K562 (cell line): Measurements from ENCODE around the gene DGKB. TPM values are rescaled to one million over a fixed set of nuclear protein-coding genes. Genes with fewer than 3 reads are reported as not detected.

Experiments used
- ATAC-seq: fragments of 200-7000 bp; cut with Tn5 transposase; 3 replicates; pipeline ENCODE4 v1.9.1; 2020; ENCODE audit warnings: moderate library complexity
- BruUV-seq: library from RNA; stranded (reverse); fragments of 400-500 nt; replicated peaks from 2 replicates; lab custom pipeline; 2021; lab: Mats Ljungman, UMichigan
- CTCF ChIA-PET: fragments of 300-600 bp; formaldehyde crosslinking; extraction: SDS; loops from one replicate; lab custom pipeline; 2021; ENCODE audit warnings: low intra/inter-chr PET ratio; lab: Yijun Ruan, JAX
- POLR2A ChIA-PET: fragments of 300-600, 350-650 bp; sonication (Branson Sonifier 250); formaldehyde crosslinking; extraction: SDS; loops from one replicate; lab custom pipeline; 2021; ENCODE audit warnings: antibody characterized with exemption, inconsistent platforms; lab: Yijun Ruan, JAX
- DNase-seq, 4 experiments: peaks; one replicate each; pipeline versions ENCODE4 v3.0.0 to v3.0.0-alpha.2; 2011 to 2018; ENCODE audit warnings: low spot score in 3 of 4, mixed read lengths in 3 of 4; ENCODE audit errors: extremely low read depth in 1 of 4
- FAIRE-seq: peaks from 2 replicates; lab custom pipeline; 2011; peaks lifted over from hg19 to GRCh38; lab: Jason Lieb, UNC
- H2AFZ ChIP-seq: 2 replicates; pipeline ENCODE4 v1.6.0; 2011; ENCODE audit warnings: low read depth, low read length, control low read depth, inconsistent platforms
- H3K27ac ChIP-seq: fragments of 200-600 bp; 3 replicates; pipeline ENCODE4 v1.8.0; 2011; ENCODE audit warnings: low read depth, mild to moderate bottlenecking, control low read depth, inconsistent platforms, low read length, moderate library complexity, mixed read lengths; ENCODE audit errors: extremely low read depth
- H3K27me3 ChIP-seq, 2 experiments: fragments of 300-600 bp in 1 of 2; 2 replicates in 1 of 2; 3 replicates in 1 of 2; pipeline versions ENCODE4 v1.6.0 to v1.8.0; 2011; ENCODE audit warnings: inconsistent platforms in 2 of 2, low read length in 2 of 2, mild to moderate bottlenecking in 1 of 2, mixed read lengths in 1 of 2, moderate library complexity in 1 of 2; ENCODE audit not compliant: control insufficient read depth in 2 of 2, insufficient read depth in 2 of 2
- H3K36me3 ChIP-seq: fragments of 300-600 bp; 3 replicates; pipeline ENCODE4 v1.8.0; 2011; ENCODE audit warnings: mild to moderate bottlenecking, low read length, inconsistent platforms; ENCODE audit not compliant: control insufficient read depth, insufficient read depth
- H3K4me1 ChIP-seq, 2 experiments: fragments of 200-600 bp in 1 of 2; replicated peaks in 1 of 2; 2 replicates in 1 of 2; 3 replicates in 1 of 2; pipeline versions ENCODE4 v1.5.1 to v1.8.0; 2011; ENCODE audit warnings: inconsistent platforms in 2 of 2, low read length in 2 of 2, mild to moderate bottlenecking in 1 of 2, mixed read lengths in 1 of 2, moderate library complexity in 1 of 2; ENCODE audit not compliant: control insufficient read depth in 2 of 2, insufficient read depth in 2 of 2
- H3K4me2 ChIP-seq: 2 replicates; pipeline ENCODE4 v1.6.1; 2011; ENCODE audit warnings: low read length, control low read depth, inconsistent platforms, mixed read lengths; ENCODE audit not compliant: insufficient read depth
- H3K4me3 ChIP-seq: fragments of 200-600 bp; sonication (generic), shearing (Covaris generic); 2 replicates; pipeline ENCODE4 v1.5.1; 2016; ENCODE audit warnings: control low read depth, inconsistent platforms
- H3K79me2 ChIP-seq: fragments of 200-600 bp; 3 replicates; pipeline ENCODE4 v1.8.0; 2011; ENCODE audit warnings: low read length, inconsistent platforms; ENCODE audit not compliant: control insufficient read depth, insufficient read depth
- H3K9ac ChIP-seq, 2 experiments: 2 replicates each; pipeline versions ENCODE4 v1.6.0 to v1.6.1; 2011; ENCODE audit warnings: low read depth in 2 of 2, low read length in 2 of 2, control low read depth in 1 of 2, inconsistent platforms in 1 of 2, mild to moderate bottlenecking in 1 of 2, mixed read lengths in 1 of 2; ENCODE audit not compliant: insufficient read depth in 1 of 2
- H3K9me1 ChIP-seq: one replicate; pipeline ENCODE4 v1.6.0; 2011; ENCODE audit warnings: inconsistent platforms, mild to moderate bottlenecking, low read length, moderate library complexity; ENCODE audit not compliant: control insufficient read depth, insufficient read depth
- H3K9me3 ChIP-seq: replicated peaks from 2 replicates; pipeline ENCODE4 v1.5.1; 2011; ENCODE audit warnings: low read depth, low read length, inconsistent platforms; ENCODE audit not compliant: control insufficient read depth, insufficient read depth
- H4K20me1 ChIP-seq: replicated peaks from 2 replicates; pipeline ENCODE4 v1.6.1; 2011; ENCODE audit warnings: low read length, inconsistent platforms, mixed read lengths; ENCODE audit not compliant: control insufficient read depth, insufficient read depth
- CC2D1A ChIP-seq: fragments of 450-650 bp; IDR thresholded peaks from 2 replicates; pipeline ENCODE4 v1.6.1; 2017; ENCODE audit warnings: mild to moderate bottlenecking
- ELF2 ChIP-seq: fragments of 250-450 bp; sonication (Bioruptor Pico); IDR thresholded peaks from 2 replicates; pipeline ENCODE4 v1.5.0; 2021; ENCODE audit warnings: mild to moderate bottlenecking
- ESRRB ChIP-seq: fragments of 250-450 bp; sonication (Bioruptor Pico); IDR thresholded peaks from 2 replicates; pipeline ENCODE4 v1.5.0; 2020; ENCODE audit warnings: mild to moderate bottlenecking, moderate library complexity, borderline replicate concordance
- EWSR1 ChIP-seq: fragments of 450-650 bp; IDR thresholded peaks from 2 replicates; pipeline ENCODE4 v1.6.1; 2018; ENCODE audit warnings: borderline replicate concordance, mild to moderate bottlenecking, low read depth, moderate library complexity; ENCODE audit not compliant: partially characterized antibody
- FOXA1 ChIP-seq: fragments of 450-650 bp; IDR thresholded peaks from 2 replicates; pipeline ENCODE4 v1.6.1; 2016; ENCODE audit warnings: mild to moderate bottlenecking, borderline replicate concordance
- FOXP1 ChIP-seq: sonication (generic); formaldehyde crosslinking; IDR thresholded peaks from 2 replicates; pipeline ENCODE4 v1.8.0; 2022; ENCODE audit warnings: mild to moderate bottlenecking, missing genetic modification reagents
- GABPB2 ChIP-seq: fragments of 250-450 bp; sonication (Bioruptor Pico); conservative IDR thresholded peaks from 2 replicates; pipeline ENCODE4 v1.5.1; 2021; ENCODE audit warnings: mild to moderate bottlenecking
- KLF16 ChIP-seq: IDR thresholded peaks from 2 replicates; pipeline ENCODE4 v1.6.1; 2016; ENCODE audit warnings: antibody characterized with exemption
- NR3C1 ChIP-seq: sonication (generic); formaldehyde crosslinking; IDR thresholded peaks from 2 replicates; pipeline ENCODE4 v1.8.1; 2022; ENCODE audit warnings: missing genetic modification reagents
- POLR2B ChIP-seq: fragments of 450-650 bp; IDR thresholded peaks from 2 replicates; pipeline ENCODE4 v1.6.1; 2018; ENCODE audit warnings: low read depth; ENCODE audit not compliant: partially characterized antibody
- TAL1 ChIP-seq: fragments of 450-650 bp; IDR thresholded peaks from 2 replicates; pipeline ENCODE4 v1.6.1; 2016; ENCODE audit warnings: mild to moderate bottlenecking
- XRCC3 ChIP-seq: fragments of 450-650 bp; IDR thresholded peaks from 2 replicates; pipeline ENCODE4 v1.6.1; 2017; ENCODE audit warnings: mild to moderate bottlenecking, moderate library complexity
- ZFX ChIP-seq: sonication (generic); formaldehyde crosslinking; IDR thresholded peaks from 2 replicates; pipeline ENCODE4 v1.8.0; 2022; ENCODE audit warnings: mild to moderate bottlenecking, missing genetic modification reagents, moderate library complexity
- ZNF263 ChIP-seq: sonication (generic); formaldehyde crosslinking; IDR thresholded peaks from 2 replicates; pipeline ENCODE4 v1.8.0; 2022; ENCODE audit warnings: mild to moderate bottlenecking, missing genetic modification reagents, borderline replicate concordance
- WGBS: fragments of 100-300 bp; shearing (Covaris generic); methylation state at CpG from one replicate; pipeline ENCODE4 v1.1.6; 2016; ENCODE audit warnings: low coverage, mixed read lengths; ENCODE audit not compliant: insufficient coverage; ENCODE audit errors: missing lambda C conversion rate; 5-methylcytosine and 5-hydroxymethylcytosine counted together
- in situ Hi-C: fragments of 300-500 bp; cut with MboI; formaldehyde crosslinking; loops from 4 replicates; pipeline ENCODE4 v1.15.0; 2018; ENCODE audit warnings: inconsistent platforms, mixed read lengths
- intact Hi-C: fragments of 100-400 bp; cut with micrococcal nuclease; formaldehyde crosslinking; loops from 2 replicates; pipeline ENCODE4 v1.14.2; 2022
- polyA plus RNA-seq, 8 experiments: library from polyadenylated mRNA; depleted of rRNA in 4 of 8; stranded (reverse) in 5 of 8; unstranded in 3 of 8; fragments of >200 nt; fragmentation: Nextera tagmentation in 2 of 8; fragmentation: Illumina TruSeq in 1 of 8; extraction: Ambion mirVana in 2 of 8; extraction: Trizol in 1 of 8; gene quantifications; 2 replicates each; pipeline versions ENCODE4 v1.2.1 to v1.2.3, GENCODE V29; 2011 to 2014; ENCODE audit warnings: inconsistent platforms in 1 of 8, missing spikeins in 1 of 8
- total RNA-seq, 7 experiments: library from RNA; depleted of rRNA in 6 of 7; stranded (reverse); fragments of >200 nt in 6 of 7; fragmentation: Illumina TruSeq in 2 of 7; extraction: Trizol in 2 of 7; gene quantifications; 2 replicates each; pipeline versions ENCODE4 v1.2.1 to v1.2.3, GENCODE V29; 2011 to 2021; ENCODE audit warnings: low replicate concordance in 1 of 7
- TF ChIP-seq, protein P1 (sequence below): sonication (generic); formaldehyde crosslinking; IDR thresholded peaks from 2 replicates; pipeline ENCODE4 v1.8.0; 2023; ENCODE audit warnings: missing genetic modification reagents, mild to moderate bottlenecking, borderline replicate concordance

The DGKB gene
- total and polyA plus RNA-seq, 9 of the 15 experiments (the other 6 are each of a cell fraction or from before 2014, with no cell fraction given): 0.01 TPM; not detected in 8

DNA sequence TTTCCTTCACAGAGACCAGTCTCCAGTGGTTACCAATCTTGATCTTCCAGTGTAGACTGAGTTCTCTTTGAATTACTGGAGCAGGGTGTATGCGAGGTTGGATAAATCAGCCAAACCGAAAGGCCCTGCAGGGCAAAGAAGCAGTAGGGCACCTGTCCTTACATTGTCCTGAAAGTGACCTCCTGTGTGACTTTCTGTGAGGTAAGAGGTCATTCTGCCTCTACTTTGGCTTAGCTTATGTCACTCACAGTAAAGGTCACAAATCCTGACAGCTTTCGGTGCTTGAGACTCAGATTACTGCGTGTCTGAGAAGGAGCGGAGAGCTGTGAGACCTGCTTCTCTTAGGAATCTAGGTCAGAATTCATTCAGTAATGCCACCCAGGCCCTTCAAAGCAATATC is 660.4 kb downstream of the DGKB start:
- ChIA-PET POLR2A (no interaction called here), CTCF (no interaction called here)
- 1% methylated on average over 5 of the region's 5 CpGs for whole genome bisulfite sequencing
- no TSS peak for BruUV-seq
- Histone ChIP-seq H3K27ac (no peak overlapping the region), H3K36me3 (no peaks in the 10 kb centered on the region), H2AFZ (no peak overlapping the region), H4K20me1 (no peaks in the 10 kb centered on the region), H3K4me1 (no peaks in the 10 kb centered on the region), H3K79me2 (no peaks in the 10 kb centered on the region), H3K9me3 (no peaks in the 10 kb centered on the region), H3K9me1 (no peaks in the 10 kb centered on the region)
- intact Hi-C loops: no loop called here
- FAIRE-seq: no peak
- TF ChIP-seq KLF16 (no peak), GABPB2 (no peak), FOXA1 (no peak), XRCC3 (no peak), ELF2 (CRISPR knock-in tag) (no peak), ESRRB (CRISPR knock-in tag) (no peak), EWSR1 (no peak), ZFX (no peak), NR3C1 (CRISPR knock-in tag) (no peak), CC2D1A (no peak), POLR2B (no peak), ZNF263 (CRISPR knock-in tag) (no peak), FOXP1 (CRISPR knock-in tag) (no peak), TAL1 (no peak)
- TF ChIP-seq, protein P1, sequence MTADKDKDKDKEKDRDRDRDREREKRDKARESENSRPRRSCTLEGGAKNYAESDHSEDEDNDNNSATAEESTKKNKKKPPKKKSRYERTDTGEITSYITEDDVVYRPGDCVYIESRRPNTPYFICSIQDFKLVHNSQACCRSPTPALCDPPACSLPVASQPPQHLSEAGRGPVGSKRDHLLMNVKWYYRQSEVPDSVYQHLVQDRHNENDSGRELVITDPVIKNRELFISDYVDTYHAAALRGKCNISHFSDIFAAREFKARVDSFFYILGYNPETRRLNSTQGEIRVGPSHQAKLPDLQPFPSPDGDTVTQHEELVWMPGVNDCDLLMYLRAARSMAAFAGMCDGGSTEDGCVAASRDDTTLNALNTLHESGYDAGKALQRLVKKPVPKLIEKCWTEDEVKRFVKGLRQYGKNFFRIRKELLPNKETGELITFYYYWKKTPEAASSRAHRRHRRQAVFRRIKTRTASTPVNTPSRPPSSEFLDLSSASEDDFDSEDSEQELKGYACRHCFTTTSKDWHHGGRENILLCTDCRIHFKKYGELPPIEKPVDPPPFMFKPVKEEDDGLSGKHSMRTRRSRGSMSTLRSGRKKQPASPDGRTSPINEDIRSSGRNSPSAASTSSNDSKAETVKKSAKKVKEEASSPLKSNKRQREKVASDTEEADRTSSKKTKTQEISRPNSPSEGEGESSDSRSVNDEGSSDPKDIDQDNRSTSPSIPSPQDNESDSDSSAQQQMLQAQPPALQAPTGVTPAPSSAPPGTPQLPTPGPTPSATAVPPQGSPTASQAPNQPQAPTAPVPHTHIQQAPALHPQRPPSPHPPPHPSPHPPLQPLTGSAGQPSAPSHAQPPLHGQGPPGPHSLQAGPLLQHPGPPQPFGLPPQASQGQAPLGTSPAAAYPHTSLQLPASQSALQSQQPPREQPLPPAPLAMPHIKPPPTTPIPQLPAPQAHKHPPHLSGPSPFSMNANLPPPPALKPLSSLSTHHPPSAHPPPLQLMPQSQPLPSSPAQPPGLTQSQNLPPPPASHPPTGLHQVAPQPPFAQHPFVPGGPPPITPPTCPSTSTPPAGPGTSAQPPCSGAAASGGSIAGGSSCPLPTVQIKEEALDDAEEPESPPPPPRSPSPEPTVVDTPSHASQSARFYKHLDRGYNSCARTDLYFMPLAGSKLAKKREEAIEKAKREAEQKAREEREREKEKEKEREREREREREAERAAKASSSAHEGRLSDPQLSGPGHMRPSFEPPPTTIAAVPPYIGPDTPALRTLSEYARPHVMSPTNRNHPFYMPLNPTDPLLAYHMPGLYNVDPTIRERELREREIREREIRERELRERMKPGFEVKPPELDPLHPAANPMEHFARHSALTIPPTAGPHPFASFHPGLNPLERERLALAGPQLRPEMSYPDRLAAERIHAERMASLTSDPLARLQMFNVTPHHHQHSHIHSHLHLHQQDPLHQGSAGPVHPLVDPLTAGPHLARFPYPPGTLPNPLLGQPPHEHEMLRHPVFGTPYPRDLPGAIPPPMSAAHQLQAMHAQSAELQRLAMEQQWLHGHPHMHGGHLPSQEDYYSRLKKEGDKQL (CRISPR knock-in tag): no peak
- TF ChIP-seq, all 486 proteins: peak for 0
- DNase-seq (no peak), ATAC-seq (no peak)
- in situ Hi-C loops: no loop called here
- H3K27me3 ChIP-seq: no peaks in the 10 kb centered on the region
- no peak overlapping the region for H3K4me3 ChIP-seq
- no peak overlapping the region for H3K9ac ChIP-seq
- H3K4me2 ChIP-seq: no peak overlapping the region
